ENCODE results near the gene KIAA1671. TPM values are rescaled to one million over a fixed set of nuclear protein-coding genes. Genes with fewer than 3 reads are reported as not detected.
"Not testable (repeated sequence)": the region's sequence is repeated elsewhere in the genome, so short reads cannot be mapped to it uniquely, and the experiment has no call there.

KIAA1671 gene
- 10 to 100 TPM; 82.5 to 94.3 TPM for total RNA-seq

DNA sequence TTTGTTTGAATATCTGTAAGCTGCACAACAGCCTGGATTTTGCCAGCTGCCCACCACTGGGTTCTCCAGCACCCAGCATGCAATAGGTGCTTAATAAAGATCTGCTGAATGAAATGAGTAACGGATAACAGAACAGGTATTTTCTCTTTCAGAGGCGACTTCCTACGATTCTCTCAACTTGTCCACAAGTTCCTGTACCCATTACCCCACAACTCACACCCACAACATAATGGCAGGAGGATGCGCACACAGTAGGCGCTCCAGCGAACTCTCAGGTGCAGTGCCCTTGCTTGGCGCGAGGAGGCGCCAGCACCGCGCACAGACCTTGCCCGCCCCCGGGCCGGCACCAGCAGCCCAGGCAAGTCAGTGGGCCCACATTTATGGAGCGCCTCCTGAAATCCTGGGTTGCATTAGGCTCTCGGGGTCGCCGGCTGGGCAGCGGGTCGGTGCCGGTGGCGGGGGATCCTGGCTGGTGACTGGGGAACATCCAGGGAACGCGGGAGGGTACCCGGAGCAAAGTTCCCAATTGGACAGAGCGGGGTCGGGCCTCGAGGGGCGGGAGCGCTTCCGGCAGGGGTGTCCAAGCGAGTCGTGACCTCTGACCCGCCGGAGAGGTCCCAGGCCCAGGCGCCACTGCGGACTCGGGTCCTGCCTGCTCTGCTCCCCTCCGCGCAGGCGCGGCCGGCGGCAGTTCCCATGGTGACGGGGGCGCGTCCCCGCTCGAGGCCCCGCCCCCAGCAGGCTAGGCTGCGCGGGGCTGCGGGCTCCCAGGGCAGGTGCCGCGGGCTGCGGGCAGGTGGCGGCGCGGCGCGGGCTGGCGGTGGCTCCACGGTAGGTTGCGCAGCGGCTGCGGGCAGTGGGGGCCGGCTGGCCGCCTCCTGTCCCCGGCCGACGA, at the start of gene KIAA1671:
Gene KIAA1671 (plus strand): TSS at position 775 of the 895 bp plus-strand sequence. CDS start 75,284 bp downstream, outside the sequence.
- intact Hi-C loops (cut with DNase I): loop anchor here (2.0 to 5.0 kb wide), 2 partner anchors 40 to 97 kb away; no protein-coding TSS in a partner anchor
- H3K27me3 ChIP-seq: peaks cover 4% of the 10 kb centered on the region

DNA sequence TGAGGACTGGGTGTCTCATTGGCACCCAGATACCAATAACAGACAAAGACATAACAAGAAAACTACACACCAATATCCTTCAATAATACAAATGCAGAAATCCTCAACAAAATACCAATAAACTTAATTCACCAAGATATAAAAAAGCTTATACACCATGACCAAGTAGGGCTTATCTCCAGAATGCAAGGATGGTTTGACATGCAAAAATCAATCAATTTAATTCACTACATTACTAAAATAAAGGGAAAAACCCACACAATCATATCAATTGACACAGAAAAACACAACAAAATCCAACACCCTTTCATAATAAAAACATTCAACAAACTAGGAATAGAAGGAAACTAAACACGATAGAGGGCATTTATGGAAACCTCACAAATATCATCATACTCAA, 46.6 kb upstream of the KIAA1671 start:
- H3K9me3 ChIP-seq: no peaks in the 10 kb centered on the region
- DNase-seq: no peak
- no peak overlapping the region for H3K27ac ChIP-seq
- intact Hi-C loops (cut with DNase I): no loop called here
- no peak overlapping the region for H3K4me3 ChIP-seq
- H3K4me1 ChIP-seq: no peaks in the 10 kb centered on the region
- H3K27me3 ChIP-seq: no peaks in the 10 kb centered on the region
- TF ChIP-seq, protein P1, sequence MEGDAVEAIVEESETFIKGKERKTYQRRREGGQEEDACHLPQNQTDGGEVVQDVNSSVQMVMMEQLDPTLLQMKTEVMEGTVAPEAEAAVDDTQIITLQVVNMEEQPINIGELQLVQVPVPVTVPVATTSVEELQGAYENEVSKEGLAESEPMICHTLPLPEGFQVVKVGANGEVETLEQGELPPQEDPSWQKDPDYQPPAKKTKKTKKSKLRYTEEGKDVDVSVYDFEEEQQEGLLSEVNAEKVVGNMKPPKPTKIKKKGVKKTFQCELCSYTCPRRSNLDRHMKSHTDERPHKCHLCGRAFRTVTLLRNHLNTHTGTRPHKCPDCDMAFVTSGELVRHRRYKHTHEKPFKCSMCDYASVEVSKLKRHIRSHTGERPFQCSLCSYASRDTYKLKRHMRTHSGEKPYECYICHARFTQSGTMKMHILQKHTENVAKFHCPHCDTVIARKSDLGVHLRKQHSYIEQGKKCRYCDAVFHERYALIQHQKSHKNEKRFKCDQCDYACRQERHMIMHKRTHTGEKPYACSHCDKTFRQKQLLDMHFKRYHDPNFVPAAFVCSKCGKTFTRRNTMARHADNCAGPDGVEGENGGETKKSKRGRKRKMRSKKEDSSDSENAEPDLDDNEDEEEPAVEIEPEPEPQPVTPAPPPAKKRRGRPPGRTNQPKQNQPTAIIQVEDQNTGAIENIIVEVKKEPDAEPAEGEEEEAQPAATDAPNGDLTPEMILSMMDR (IDR thresholded peaks at IDR 0.05): no peak
- no peak overlapping the region for H3K9ac ChIP-seq (ENCODE audit: low read depth in 2 of 2, low read length in 2 of 2)
- H3K36me3 ChIP-seq: no peaks in the 10 kb centered on the region

More for the DNA sequence above, at the start of gene KIAA1671:
- TF ChIP-seq, protein P1 (IDR thresholded peaks at IDR 0.05): peak; percentile 99
- DNase-seq: peak; percentile 91
- H3K27ac ChIP-seq: peak within 1 kb of the TSS; percentile 89
- H3K36me3 ChIP-seq: no peaks in the 10 kb centered on the region
- H3K9me3 ChIP-seq: no peaks in the 10 kb centered on the region
- peak within 1 kb of the TSS; percentile 72 to 92 for H3K9ac ChIP-seq (ENCODE audit: low read depth in 2 of 2, low read length in 2 of 2)
- H3K4me3 ChIP-seq: peak within 1 kb of the TSS; percentile 67
- H3K4me1 ChIP-seq: no peaks in the 10 kb centered on the region

DNA sequence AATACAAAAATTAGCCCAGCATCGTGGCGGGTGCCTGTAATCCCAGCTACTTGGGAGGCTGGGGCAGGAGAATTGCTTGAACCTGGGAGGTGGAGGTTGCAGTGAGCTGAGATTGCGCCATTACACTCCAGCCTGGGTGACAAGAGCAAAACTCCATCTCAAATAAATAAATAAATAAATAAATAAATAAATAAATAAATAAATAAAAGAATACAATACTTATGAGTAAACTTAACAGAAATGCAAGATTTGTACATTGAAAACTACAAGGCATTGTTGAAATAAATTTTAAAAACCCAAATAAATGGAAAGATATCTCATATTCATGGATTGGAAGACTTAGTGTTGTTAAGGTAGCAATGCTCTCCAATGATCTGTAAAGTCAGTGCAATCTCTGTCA, 45.4 kb upstream of the KIAA1671 start:
- intact Hi-C loops (cut with DNase I); H3K4me1 ChIP-seq; DNase-seq; H3K9me3 ChIP-seq; H3K27ac ChIP-seq; H3K4me3 ChIP-seq; H3K9ac ChIP-seq (ENCODE audit: low read depth in 2 of 2, low read length in 2 of 2); H3K36me3 ChIP-seq; H3K27me3 ChIP-seq: not testable (repeated sequence)

DNA sequence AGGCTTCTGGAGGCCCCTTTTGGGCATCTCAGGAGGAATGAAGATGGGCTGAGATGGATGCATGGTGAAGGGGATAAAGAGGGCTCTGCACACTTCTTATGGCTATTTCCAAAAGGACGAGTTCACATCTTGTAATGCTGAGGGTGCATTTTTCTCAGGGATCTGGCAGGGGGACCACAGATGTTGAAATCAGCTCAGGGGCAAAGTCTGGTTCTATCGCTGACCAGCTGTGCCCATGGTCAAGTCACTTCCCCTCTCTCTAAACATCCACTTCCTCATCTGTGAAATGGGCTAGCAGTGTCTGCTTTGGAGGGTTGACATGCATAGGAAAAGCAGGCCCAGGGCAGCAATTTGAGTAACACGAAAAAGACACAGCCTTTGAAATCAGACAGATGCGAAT, 32.5 kb upstream of the KIAA1671 start:
- Histone ChIP-seq H3K4me1 (no peaks in the 10 kb centered on the region), H3K27ac (no peak overlapping the region), H3K9ac (ENCODE audit: low read depth in 2 of 2, low read length in 2 of 2) (no peak overlapping the region), H3K9me3 (no peaks in the 10 kb centered on the region), H3K4me3 (no peak overlapping the region), H3K27me3 (no peaks in the 10 kb centered on the region), H3K36me3 (no peaks in the 10 kb centered on the region)
- DNase-seq: no peak
- TF ChIP-seq, protein P1 (IDR thresholded peaks at IDR 0.05): no peak
- intact Hi-C loops (cut with DNase I): no loop called here

DNA sequence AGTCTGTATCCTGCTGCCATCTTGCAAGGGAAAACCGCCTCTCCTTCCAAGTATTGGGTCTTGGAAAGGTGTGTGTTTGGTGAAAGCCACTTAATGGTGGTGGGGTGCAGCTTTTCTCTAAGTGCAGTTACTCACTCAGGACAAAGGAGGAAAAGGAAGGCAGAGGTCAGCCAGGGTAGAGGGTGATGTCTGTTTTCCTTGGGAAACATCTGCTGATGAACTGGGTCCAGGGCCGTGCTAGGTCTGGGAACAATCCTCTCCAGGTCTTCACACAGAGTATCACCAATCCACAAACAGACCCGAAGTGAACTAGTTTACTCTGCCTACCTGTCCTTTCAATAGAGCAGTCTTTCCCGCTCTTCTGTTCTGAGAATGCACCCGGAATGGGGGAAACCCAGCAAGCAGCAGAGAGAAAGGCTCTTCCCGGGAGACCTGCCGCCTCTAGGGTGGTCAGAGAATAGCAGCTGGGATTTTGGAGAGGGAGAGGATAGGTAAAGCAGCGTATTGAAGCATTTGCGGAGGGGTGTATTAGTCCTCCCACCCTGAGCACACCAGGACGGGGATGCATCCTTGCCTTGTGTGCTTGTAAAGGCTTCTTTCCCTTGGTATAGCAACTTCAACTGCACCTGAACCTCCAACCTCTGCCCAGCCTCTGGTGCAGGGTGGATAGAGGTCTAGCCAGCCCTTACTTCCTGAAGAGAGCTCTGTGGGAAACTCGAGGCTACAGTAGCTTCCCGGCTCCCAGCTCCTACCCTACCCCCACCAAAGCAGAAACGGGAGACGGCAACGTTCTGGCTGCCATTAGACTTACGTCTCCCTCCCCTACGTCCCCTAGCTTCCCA, 26.7 kb upstream of the KIAA1671 start:
- DNase-seq: no peak
- Histone ChIP-seq H3K4me1 (no peaks in the 10 kb centered on the region), H3K27me3 (no peaks in the 10 kb centered on the region), H3K27ac (no peak overlapping the region), H3K4me3 (no peak overlapping the region), H3K36me3 (no peaks in the 10 kb centered on the region), H3K9me3 (no peaks in the 10 kb centered on the region), H3K9ac (ENCODE audit: low read depth in 2 of 2, low read length in 2 of 2) (no peak overlapping the region)
- TF ChIP-seq, protein P1 (IDR thresholded peaks at IDR 0.05): no peak
- intact Hi-C loops (cut with DNase I): no loop called here

Data from colonic mucosa (tissue), 4 donors.